ENCODE measurements around the gene TPGS1. TPM values are rescaled to one million over a fixed set of nuclear protein-coding genes. Genes with fewer than 3 reads are reported as not detected.

Gene TPGS1
- total and polyA plus RNA-seq, 2 of the 8 experiments (the other 6 are each of a cell fraction or from before 2014, with no cell fraction given) = 9.1 to 10.6 TPM

DNA sequence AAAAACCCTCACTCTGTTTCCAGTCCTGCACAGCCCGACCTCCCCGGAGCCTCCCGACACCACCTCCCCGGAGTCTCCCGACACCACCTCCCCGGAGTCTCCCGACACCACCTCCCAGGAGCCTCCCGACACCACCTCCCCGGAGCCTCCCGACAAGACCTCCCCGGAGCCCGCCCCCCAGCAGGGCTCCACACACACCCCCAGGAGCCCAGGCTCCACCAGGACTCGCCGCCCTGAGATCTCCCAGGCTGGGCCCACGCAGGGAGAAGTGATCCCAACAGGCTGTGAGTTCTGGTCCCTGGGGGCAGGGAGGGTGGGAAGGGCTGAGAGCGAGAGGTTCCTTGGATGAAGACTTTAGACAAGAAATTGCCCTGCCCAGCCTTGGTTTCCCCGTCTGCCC, 5.7 kb upstream of the TPGS1 start (continued):
- TF ChIP-seq, protein P1, sequence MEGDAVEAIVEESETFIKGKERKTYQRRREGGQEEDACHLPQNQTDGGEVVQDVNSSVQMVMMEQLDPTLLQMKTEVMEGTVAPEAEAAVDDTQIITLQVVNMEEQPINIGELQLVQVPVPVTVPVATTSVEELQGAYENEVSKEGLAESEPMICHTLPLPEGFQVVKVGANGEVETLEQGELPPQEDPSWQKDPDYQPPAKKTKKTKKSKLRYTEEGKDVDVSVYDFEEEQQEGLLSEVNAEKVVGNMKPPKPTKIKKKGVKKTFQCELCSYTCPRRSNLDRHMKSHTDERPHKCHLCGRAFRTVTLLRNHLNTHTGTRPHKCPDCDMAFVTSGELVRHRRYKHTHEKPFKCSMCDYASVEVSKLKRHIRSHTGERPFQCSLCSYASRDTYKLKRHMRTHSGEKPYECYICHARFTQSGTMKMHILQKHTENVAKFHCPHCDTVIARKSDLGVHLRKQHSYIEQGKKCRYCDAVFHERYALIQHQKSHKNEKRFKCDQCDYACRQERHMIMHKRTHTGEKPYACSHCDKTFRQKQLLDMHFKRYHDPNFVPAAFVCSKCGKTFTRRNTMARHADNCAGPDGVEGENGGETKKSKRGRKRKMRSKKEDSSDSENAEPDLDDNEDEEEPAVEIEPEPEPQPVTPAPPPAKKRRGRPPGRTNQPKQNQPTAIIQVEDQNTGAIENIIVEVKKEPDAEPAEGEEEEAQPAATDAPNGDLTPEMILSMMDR (IDR thresholded peaks at IDR 0.05; ENCODE audit: control extremely low read depth in 1 of 3, insufficient read depth in 1 of 3, low read depth in 1 of 3, low read length in 3 of 3) = no peak
- TF ChIP-seq CEBPB (IDR thresholded peaks at IDR 0.05; ENCODE audit: low read depth, low read length) (no peak), SUZ12 (IDR thresholded peaks at IDR 0.05; ENCODE audit: low read length) (no peak), HDAC2 (IDR thresholded peaks at IDR 0.05; ENCODE audit: borderline replicate concordance in 1 of 2, low read depth in 2 of 2, low read length in 2 of 2) (no peak), SIRT6 (IDR thresholded peaks at IDR 0.05; ENCODE audit: low read length) (no peak)
- TF ChIP-seq, protein P2, sequence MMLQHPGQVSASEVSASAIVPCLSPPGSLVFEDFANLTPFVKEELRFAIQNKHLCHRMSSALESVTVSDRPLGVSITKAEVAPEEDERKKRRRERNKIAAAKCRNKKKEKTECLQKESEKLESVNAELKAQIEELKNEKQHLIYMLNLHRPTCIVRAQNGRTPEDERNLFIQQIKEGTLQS (IDR thresholded peaks at IDR 0.05; ENCODE audit: insufficient read depth, low read depth, low read length) = no peak
